Measurements from ENCODE around the gene CCDC87. TPM values are rescaled to one million over a fixed set of nuclear protein-coding genes. Genes with fewer than 3 reads are reported as not detected.

CCDC87 gene
- total RNA-seq, 2 donors from 2014 or later: 0.82 to 3.8 TPM

GRCh38 chr11:66567787-66568123 is 25.1 kb downstream of the CCDC87 start:
- no peaks in the 10 kb centered on the region for H3K36me3 ChIP-seq
- WGBS: 74% methylated on average over 12 of the region's 15 CpGs
- no peaks in the 10 kb centered on the region for H3K4me1 ChIP-seq (replicated peaks)
- no peaks in the 10 kb centered on the region for H3K27me3 ChIP-seq (replicated peaks; ENCODE audit: insufficient read depth)
- H3K4me3 ChIP-seq: peak overlapping the region; percentile 62 to 77
- TF ChIP-seq POLR2A (IDR thresholded peaks at IDR 0.05) (no peak), POLR2AphosphoS5 (IDR thresholded peaks at IDR 0.05) (no peak), CTCF (IDR thresholded peaks at IDR 0.05) (no peak)
- intact Hi-C loops (cut with DNase I): no loop called here
- no peak for DNase-seq (ENCODE audit: low spot score)
- peak overlapping the region in 1 of 2 donors; percentile 56 for H3K27ac ChIP-seq
- H3K9me3 ChIP-seq: no peaks in the 10 kb centered on the region

- 98% methylated on average over 8 of the region's 8 CpGs for WGBS
- TF ChIP-seq CTCF (IDR thresholded peaks at IDR 0.05) (no peak), POLR2AphosphoS5 (IDR thresholded peaks at IDR 0.05) (no peak)
- intact Hi-C loops (cut with DNase I): no loop called here
- no peaks in the 10 kb centered on the region for H3K4me1 ChIP-seq (replicated peaks)
- H3K36me3 ChIP-seq: no peaks in the 10 kb centered on the region
- no peaks in the 10 kb centered on the region for H3K9me3 ChIP-seq
- H3K27ac ChIP-seq: no peak overlapping the region
- no peaks in the 10 kb centered on the region for H3K27me3 ChIP-seq (replicated peaks; ENCODE audit: insufficient read depth)
- H3K4me3 ChIP-seq: no peak overlapping the region
- DNase-seq (ENCODE audit: low spot score): no peak
Observed at GRCh38 chr11:66566221-66566620, 26.6 kb downstream of the CCDC87 start.

GRCh38 chr11:66564984-66565383 is 27.9 kb downstream of the CCDC87 start:
- WGBS: 86% methylated on average over 5 of the region's 5 CpGs
- Histone ChIP-seq H3K4me1 (replicated peaks) (no peaks in the 10 kb centered on the region), H3K27ac (no peak overlapping the region), H3K36me3 (no peaks in the 10 kb centered on the region), H3K27me3 (replicated peaks; ENCODE audit: insufficient read depth) (no peaks in the 10 kb centered on the region), H3K4me3 (no peak overlapping the region), H3K9me3 (no peaks in the 10 kb centered on the region)
- intact Hi-C loops (cut with DNase I): no loop called here
- DNase-seq (ENCODE audit: low spot score): no peak
- TF ChIP-seq POLR2A (IDR thresholded peaks at IDR 0.05) (no peak), POLR2AphosphoS5 (IDR thresholded peaks at IDR 0.05) (no peak), CTCF (IDR thresholded peaks at IDR 0.05) (no peak)

GRCh38 chr11:66564538-66564937 is 28.3 kb downstream of the CCDC87 start:
- Histone ChIP-seq H3K4me1 (replicated peaks) (no peaks in the 10 kb centered on the region), H3K4me3 (no peak overlapping the region), H3K27ac (no peak overlapping the region), H3K9me3 (no peaks in the 10 kb centered on the region), H3K36me3 (no peaks in the 10 kb centered on the region), H3K27me3 (replicated peaks; ENCODE audit: insufficient read depth) (no peaks in the 10 kb centered on the region)
- WGBS: 89% methylated on average over 14 of the region's 14 CpGs
- intact Hi-C loops (cut with DNase I): no loop called here
- no peak for DNase-seq (ENCODE audit: low spot score)
- TF ChIP-seq POLR2AphosphoS5 (IDR thresholded peaks at IDR 0.05) (no peak), CTCF (IDR thresholded peaks at IDR 0.05) (no peak), POLR2A (IDR thresholded peaks at IDR 0.05) (no peak)

- intact Hi-C loops (cut with DNase I): no loop called here
- no peaks in the 10 kb centered on the region for H3K36me3 ChIP-seq
- no peak overlapping the region for H3K4me3 ChIP-seq
- no peaks in the 10 kb centered on the region for H3K9me3 ChIP-seq
- WGBS: 90% methylated on average over 10 of the region's 10 CpGs
- no peak for TF ChIP-seq POLR2AphosphoS5 (IDR thresholded peaks at IDR 0.05)
- TF ChIP-seq POLR2A (IDR thresholded peaks at IDR 0.05): no peak
- TF ChIP-seq CTCF (IDR thresholded peaks at IDR 0.05): no peak
- no peak for DNase-seq (ENCODE audit: low spot score)
- no peaks in the 10 kb centered on the region for H3K27me3 ChIP-seq (replicated peaks; ENCODE audit: insufficient read depth)
- no peak overlapping the region for H3K27ac ChIP-seq
- H3K4me1 ChIP-seq (replicated peaks): no peaks in the 10 kb centered on the region
Observed at GRCh38 chr11:66563832-66564231, 29.0 kb downstream of the CCDC87 start.
